ENCODE measurements around the gene TEX101. TPM values are rescaled to one million over a fixed set of nuclear protein-coding genes. Genes with fewer than 3 reads are reported as not detected.

Gene TEX101
- total RNA-seq, 3 donors from 2014 or later (not counting 1 experiment from before 2014, with no cell fraction given), result 1.4 TPM; not detected in 2

GRCh38 chr19:43463381-43464133 lies 48.9 kb downstream of the TEX101 start:
- Histone ChIP-seq H3K4me3 (ENCODE audit: low read length) (peak overlapping the region; percentile 56), H3K9me3 (ENCODE audit: control insufficient read depth, insufficient read depth, low read length) (no peaks in the 10 kb centered on the region), H3K27ac (ENCODE audit: low read length) (peak overlapping the region; percentile 85), H3K4me1 (ENCODE audit: control insufficient read depth, insufficient read depth, low read length) (peaks cover 25% of the 10 kb centered on the region), H3K27me3 (ENCODE audit: control insufficient read depth, insufficient read depth, low read length) (no peaks in the 10 kb centered on the region), H3K36me3 (ENCODE audit: control insufficient read depth, insufficient read depth, low read length) (no peaks in the 10 kb centered on the region)
- no peak for TF ChIP-seq CTCF (IDR thresholded peaks at IDR 0.05)
- H3K4me1 Mint-ChIP-seq, result peaks cover 5 to 37% of the 10 kb centered on the region in 2 donors
- no peaks in the 10 kb centered on the region for H3K9me3 Mint-ChIP-seq
- H3K36me3 Mint-ChIP-seq, result no peaks in the 10 kb centered on the region
- H3K27ac Mint-ChIP-seq, result peak overlapping the region; percentile 90 to 95
- WGBS (ENCODE audit: insufficient coverage), result under 1% methylated on average over 57 of the region's 57 CpGs
- H3K4me3 Mint-ChIP-seq, result peak overlapping the region; percentile 94
- peaks cover 0 to 9% of the 10 kb centered on the region in 2 donors for H3K27me3 Mint-ChIP-seq (ENCODE audit: low read depth in 2 of 2)
- DNase-seq (peak; percentile 98 to 99), ATAC-seq (peak; percentile 87 to 96 (median 87))
- intact Hi-C loops (cut with micrococcal nuclease), result loop anchor here (1.0 to 2.0 kb wide), 5 partner anchors 12 to 205 kb away; partner anchors contain the start of genes ETHE1, PHLDB3 and ZNF575

- intact Hi-C loops (cut with micrococcal nuclease), result no loop called here
- peaks cover 5 to 38% of the 10 kb centered on the region in 2 donors for H3K4me1 Mint-ChIP-seq
- DNase-seq (peak in 1 of 2 donors; percentile 81), ATAC-seq (peak; percentile 37 to 59 (median 37))
- H3K27me3 ChIP-seq (ENCODE audit: control insufficient read depth, insufficient read depth, low read length), result no peaks in the 10 kb centered on the region
- WGBS (ENCODE audit: insufficient coverage), result 18% methylated on average over 33 of the region's 33 CpGs
- no peaks in the 10 kb centered on the region for H3K9me3 Mint-ChIP-seq
- no peaks in the 10 kb centered on the region for H3K36me3 ChIP-seq (ENCODE audit: control insufficient read depth, insufficient read depth, low read length)
- no peak for TF ChIP-seq CTCF (IDR thresholded peaks at IDR 0.05)
- H3K4me3 ChIP-seq (ENCODE audit: low read length), result peak overlapping the region; percentile 56
- H3K9me3 ChIP-seq (ENCODE audit: control insufficient read depth, insufficient read depth, low read length), result no peaks in the 10 kb centered on the region
- H3K27me3 Mint-ChIP-seq (ENCODE audit: low read depth in 2 of 2), result peaks cover 0 to 9% of the 10 kb centered on the region in 2 donors
- H3K4me1 ChIP-seq (ENCODE audit: control insufficient read depth, insufficient read depth, low read length), result peaks cover 25% of the 10 kb centered on the region
- peak overlapping the region; percentile 90 to 95 for H3K27ac Mint-ChIP-seq
- H3K27ac ChIP-seq (ENCODE audit: low read length), result peak overlapping the region; percentile 85
- H3K4me3 Mint-ChIP-seq, result peak overlapping the region; percentile 94
- no peaks in the 10 kb centered on the region for H3K36me3 Mint-ChIP-seq
These were observed 49.6 kb downstream of the TEX101 start for GRCh38 chr19:43464134-43464775.

GRCh38 chr19:43465468-43466120 lies 50.9 kb downstream of the TEX101 start, which contains the start of gene LYPD3:
Gene LYPD3, minus strand, starts transcription at chr19:43465608. Its CDS starts 37 bp downstream, at chr19:43465571.
- intact Hi-C loops (cut with micrococcal nuclease), result no loop called here
- Mint-ChIP-seq H3K4me1 (peaks cover 5 to 38% of the 10 kb centered on the region in 2 donors), H3K27me3 (ENCODE audit: low read depth in 2 of 2) (peaks cover 0 to 8% of the 10 kb centered on the region in 2 donors), H3K9me3 (no peaks in the 10 kb centered on the region), H3K36me3 (no peaks in the 10 kb centered on the region), H3K4me3 (peak within 1 kb of the TSS; percentile 94), H3K27ac (peak within 1 kb of the TSS; percentile 90 to 95)
- Histone ChIP-seq H3K27ac (ENCODE audit: low read length) (peak within 1 kb of the TSS; percentile 85), H3K36me3 (ENCODE audit: control insufficient read depth, insufficient read depth, low read length) (no peaks in the 10 kb centered on the region), H3K4me1 (ENCODE audit: control insufficient read depth, insufficient read depth, low read length) (peaks cover 25% of the 10 kb centered on the region), H3K9me3 (ENCODE audit: control insufficient read depth, insufficient read depth, low read length) (no peaks in the 10 kb centered on the region), H3K27me3 (ENCODE audit: control insufficient read depth, insufficient read depth, low read length) (no peaks in the 10 kb centered on the region), H3K4me3 (ENCODE audit: low read length) (no peak within 1 kb of the TSS)
- DNase-seq (peak in 1 of 2 donors; percentile 26), ATAC-seq (no peak)
- no peak for TF ChIP-seq CTCF (IDR thresholded peaks at IDR 0.05)
- 59% methylated on average over 24 of the region's 24 CpGs for WGBS (ENCODE audit: insufficient coverage)
